C4-2B (cell line): ENCODE measurements around the gene ARID5B.

ENCODE experiments used
- CTCF ChIP-seq: fragments of 450-650 bp; conservative IDR thresholded peaks from 2 replicates; pipeline ENCODE4 v1.5.1; 2017; ENCODE audit warnings: mild to moderate bottlenecking
- ZFX ChIP-seq: fragments of 450-650 bp; IDR thresholded peaks from 2 replicates; pipeline ENCODE4 v1.6.1; 2017

GRCh38 chr10:62004042-62004441 is 102.5 kb downstream of the ARID5B start:
- TF ChIP-seq CTCF: no peak
- no peak for TF ChIP-seq ZFX
